ENCODE data around the gene LDHAL6A.
"Not testable (repeated sequence)": the region's sequence is repeated elsewhere in the genome, so short reads cannot be mapped to it uniquely, and the experiment has no call there.

LDHAL6A gene

DNA sequence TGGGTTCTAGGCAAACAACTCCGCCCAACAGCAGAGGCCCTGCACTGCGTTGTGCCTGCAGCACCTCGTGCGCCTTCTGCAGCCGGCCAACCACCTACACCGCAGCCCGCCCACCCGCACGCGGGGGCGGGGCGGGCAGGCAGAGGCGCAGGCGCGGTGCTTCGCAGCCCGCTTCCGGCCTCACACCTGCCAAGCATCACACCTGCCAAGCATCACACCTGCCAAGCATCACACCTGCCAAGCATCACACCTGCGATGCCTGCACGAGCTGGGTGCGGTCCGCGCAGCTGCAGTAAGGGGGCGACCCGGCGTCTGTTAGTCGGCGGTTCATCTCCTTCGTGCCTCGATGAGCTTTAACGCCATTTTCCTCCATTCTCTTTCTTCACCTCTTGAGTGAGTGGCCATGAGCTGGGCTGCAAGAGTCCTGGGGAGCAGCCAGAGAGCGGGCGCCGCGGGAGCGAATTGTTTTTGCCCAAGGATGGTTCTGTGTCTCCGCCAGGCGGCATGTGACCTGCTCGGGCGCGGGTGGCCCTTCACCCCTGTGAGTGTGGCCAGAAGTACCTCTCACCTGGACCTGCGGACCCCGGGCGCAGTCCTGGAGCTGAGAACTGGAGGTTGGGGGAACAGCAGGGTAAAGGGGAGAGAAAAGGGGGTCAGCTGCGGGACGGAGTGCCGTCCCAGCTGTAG is at the start of gene LDHAL6A:
LDHAL6A (plus strand) TSS at position 171 of the 687 bp plus-strand sequence. CDS start 825 bp downstream, outside the sequence.
- no peak for DNase-seq

GRCh38 chr11:18407400-18407799 is 48.3 kb upstream of the LDHAL6A start:
- DNase-seq: not testable (repeated sequence)

DNA sequence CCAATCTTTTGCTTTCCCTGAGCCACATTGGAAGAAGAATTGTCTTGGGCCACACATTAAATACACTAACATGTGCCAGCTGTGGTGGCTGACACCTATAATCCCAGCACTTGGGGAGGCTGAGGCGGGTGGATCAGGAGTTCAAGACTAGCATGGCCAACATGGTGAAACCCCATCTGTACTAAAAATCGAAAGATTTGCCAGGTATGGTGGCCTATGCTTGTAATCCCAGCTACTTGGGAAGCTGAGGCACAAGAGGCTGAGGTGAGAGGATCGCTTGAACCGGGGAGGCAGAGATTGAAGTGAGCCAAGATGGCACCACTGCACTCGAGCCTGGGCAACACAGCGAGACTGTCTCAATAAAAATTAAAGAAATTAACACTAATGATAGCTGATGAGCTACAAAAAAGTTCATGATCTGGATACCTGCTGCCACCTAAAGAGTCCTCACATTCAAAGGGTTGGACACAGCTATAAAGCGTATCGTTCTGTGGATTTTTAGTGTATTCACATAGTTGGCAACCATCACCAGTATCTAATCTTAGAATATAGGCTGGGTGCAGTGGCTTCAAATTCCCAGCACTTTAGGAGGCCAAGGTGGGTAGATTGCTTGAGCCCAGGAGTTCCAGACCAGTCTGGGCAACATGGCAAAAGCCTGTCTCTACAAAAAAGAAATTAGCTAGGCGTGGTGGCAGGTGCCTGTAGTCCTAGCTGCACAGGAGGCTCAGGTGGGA is 46.9 kb upstream of the LDHAL6A start:
- DNase-seq: no peak

- no peak for DNase-seq
Measured at GRCh38 chr11:18416459-18416858, 39.2 kb upstream of the LDHAL6A start.

GRCh38 chr11:18419040-18419439 is 36.6 kb upstream of the LDHAL6A start:
- no peak for DNase-seq

GRCh38 chr11:18420067-18420466 is 35.6 kb upstream of the LDHAL6A start:
- no peak for DNase-seq

DNA sequence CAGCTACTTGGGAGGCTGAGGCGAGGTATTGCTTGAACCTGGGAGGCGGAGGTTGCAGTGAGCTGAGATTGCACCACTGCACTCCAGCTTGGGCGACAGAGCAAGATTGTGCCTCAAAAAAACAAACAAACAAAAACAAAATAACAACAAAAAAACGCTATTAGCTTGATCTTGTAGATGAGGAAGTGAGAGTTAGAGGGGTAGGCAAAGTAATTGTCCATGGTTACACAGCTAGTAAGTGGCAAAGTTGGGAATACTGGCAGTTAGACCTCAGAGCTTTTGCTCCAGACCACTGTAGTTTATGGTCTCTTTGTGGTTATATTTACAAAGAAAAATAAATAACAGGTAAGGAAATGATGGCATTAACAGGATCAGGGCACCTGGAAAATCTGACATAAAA is 28.4 kb upstream of the LDHAL6A start:
- DNase-seq: no peak

DNA sequence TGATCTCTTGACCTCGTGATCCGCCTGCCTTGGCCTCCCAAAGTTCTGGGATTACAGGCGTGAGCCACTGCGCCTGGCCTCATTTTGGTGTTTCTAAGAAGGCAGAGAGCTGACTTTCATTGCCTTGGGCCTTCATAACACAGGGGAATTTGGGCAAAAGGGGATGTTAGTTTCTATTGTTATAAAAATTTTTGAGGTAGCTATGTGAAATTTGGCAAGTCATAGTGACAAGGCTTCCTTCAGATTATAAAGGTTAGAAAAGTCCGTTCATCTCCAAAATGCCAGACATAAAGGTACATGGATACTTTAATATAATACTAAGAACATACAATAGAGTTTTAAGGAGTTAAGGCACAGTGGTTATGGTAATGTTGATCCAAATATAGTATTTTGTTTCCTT is 26.3 kb upstream of the LDHAL6A start:
- no peak for DNase-seq

DNA sequence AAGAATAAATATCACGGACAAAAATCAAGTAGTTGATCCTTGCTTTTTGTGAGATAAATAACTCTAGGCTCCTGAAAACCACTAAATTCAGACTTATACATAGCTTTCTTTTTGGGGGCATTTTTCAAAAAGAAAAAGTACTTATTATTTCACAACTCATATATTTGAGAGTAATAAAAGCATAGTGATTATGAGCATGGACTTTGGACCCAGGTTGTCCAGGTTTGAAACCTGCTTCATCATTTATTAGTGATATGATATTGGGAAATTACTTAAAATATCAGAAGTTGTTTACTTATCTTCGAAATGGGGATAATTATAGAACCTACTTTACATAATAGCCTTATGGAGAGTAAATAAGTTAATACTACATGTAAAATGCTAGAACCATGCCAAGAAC is 17.0 kb upstream of the LDHAL6A start:
- no peak for DNase-seq

GRCh38 chr11:18449251-18449650 is 6.4 kb upstream of the LDHAL6A start:
- DNase-seq: no peak

GRCh38 chr11:18452927-18453326 is 2.7 kb upstream of the LDHAL6A start:
- DNase-seq: no peak

GRCh38 chr11:18457450-18457849 is 1.8 kb downstream of the LDHAL6A start:
- no peak for DNase-seq

GRCh38 chr11:18459634-18460033 is 4.0 kb downstream of the LDHAL6A start:
- no peak for DNase-seq

DNA sequence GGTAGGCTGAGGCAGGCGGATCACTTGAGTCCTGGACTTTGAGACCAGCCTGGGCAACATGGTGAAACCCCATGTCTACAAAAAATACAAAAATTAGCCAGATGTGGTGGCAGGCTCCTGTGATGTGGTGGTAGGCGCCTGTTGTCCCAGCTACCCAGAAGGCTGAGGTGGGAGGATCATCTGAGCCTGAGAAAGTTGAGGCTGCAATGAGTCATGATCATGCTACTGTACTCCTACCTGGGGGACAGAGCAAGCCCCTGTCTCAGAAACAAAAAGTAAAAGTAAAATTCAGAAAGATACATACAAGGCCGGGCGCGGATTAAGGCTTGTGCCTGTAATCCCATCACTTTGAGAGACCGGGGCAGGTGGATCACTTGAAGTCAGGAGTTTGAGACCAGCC is 6.3 kb downstream of the LDHAL6A start:
- DNase-seq: no peak

DNA sequence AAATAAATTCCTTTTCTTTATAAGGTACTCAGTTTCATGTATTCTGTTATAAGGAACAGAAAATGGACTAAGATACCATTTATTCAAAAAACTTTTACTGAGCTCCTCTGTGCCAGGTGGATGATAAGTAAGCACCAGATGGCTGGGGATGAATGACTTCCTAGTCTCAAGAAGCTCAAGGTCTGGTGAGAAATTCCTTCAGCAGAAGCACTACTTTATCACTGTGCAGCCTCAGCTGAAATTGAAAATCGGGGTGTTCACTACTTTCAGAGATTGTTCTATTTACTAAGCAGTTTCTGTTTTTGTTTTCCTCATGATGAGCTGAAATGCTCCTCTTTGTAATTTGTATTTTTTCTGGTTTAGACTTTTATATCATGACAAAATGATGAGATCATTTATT is 7.8 kb downstream of the LDHAL6A start:
- DNase-seq: no peak

- DNase-seq: no peak
Measured at GRCh38 chr11:18466402-18466801, 10.7 kb downstream of the LDHAL6A start.

DNA sequence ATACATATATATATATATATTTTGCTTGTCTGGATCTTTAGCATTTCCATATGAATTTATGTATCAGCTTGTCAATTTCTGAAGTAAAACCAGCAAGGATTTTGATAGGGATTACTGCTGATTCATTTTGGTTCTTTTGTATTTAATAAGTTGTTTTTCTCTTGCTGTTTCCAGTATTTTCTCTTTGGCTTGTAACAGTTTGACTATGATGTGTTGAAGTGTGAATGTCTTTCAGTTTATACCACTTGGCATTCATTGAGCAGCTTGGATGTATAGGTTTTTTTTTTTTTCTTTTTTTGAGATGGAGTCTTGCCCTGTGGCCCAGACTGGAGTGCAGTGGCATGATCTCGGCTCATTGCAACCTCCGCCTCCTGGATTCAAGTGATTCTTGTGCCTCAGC is 12.4 kb downstream of the LDHAL6A start:
- DNase-seq: no peak

- no peak for DNase-seq
Measured at GRCh38 chr11:18468961-18469360, 13.3 kb downstream of the LDHAL6A start.

DNA sequence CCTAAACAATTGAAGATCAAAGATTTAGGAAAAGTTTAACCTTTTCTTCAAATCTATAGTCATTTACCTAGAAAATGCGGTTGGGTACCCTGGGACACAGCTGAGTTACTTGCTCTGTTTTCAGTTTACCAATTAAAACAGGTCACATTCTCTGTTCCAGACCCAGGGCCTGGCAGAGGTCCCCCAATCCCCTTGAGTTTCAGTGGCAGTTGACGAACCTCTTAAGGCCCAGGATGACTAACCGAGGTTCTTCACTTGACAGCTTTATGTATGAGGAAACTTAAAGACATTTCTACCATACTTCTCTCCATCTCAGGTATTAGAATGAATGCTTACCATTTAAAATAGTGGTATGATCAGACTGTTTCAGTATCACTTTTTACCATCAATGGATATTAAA is 16.3 kb downstream of the LDHAL6A start:
- no peak for DNase-seq

- DNase-seq: no peak
Measured at GRCh38 chr11:18472587-18472986, 16.9 kb downstream of the LDHAL6A start.

DNA sequence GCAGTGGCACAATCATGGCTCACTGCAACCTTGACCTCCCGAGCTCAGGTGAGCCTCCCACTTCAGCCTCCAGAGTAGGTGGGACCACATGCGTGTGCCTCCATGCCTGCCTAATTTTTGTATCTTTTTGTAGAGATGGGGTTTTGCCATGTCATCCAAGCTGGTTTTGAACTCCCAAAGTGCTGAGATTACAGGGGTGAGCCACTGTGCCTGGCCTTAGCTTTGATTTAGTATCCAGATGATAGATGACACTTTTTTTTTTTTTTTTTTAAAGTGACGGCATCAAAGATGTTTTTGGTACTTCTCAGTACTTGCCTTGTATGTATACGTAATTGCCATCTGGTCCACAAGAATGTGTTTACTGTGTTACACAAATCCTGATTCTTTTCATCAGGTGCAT is 23.4 kb downstream of the LDHAL6A start:
- DNase-seq: no peak

- no peak for DNase-seq
Measured at GRCh38 chr11:18485913-18486528, 30.4 kb downstream of the LDHAL6A start.

GRCh38 chr11:18490319-18490718 is 34.7 kb downstream of the LDHAL6A start:
- DNase-seq: peak in 1 of 56 donors; percentile 3

Measured in amygdala (tissue), 56 donors.